SK-N-MC (cell line): ENCODE measurements around the gene CXADR.
A peak's percentile ranks its signal among the peaks of the same experiment; 100 is the strongest.

Experiments
- DNase-seq: peaks from one replicate; pipeline ENCODE4 v3.0.0-alpha.2; 2011; ENCODE audit warnings: low read depth, low spot score
- H3K27ac ChIP-seq: fragments of 200-600 bp; sonication (generic); 2 replicates; pipeline ENCODE4 v1.5.1; 2016; ENCODE audit warnings: mixed run types
- H3K36me3 ChIP-seq: fragments of 200-600 bp; sonication (generic); 2 replicates; pipeline ENCODE4 v1.6.1; 2017; ENCODE audit warnings: antibody characterized with exemption, low read length, mixed read lengths; ENCODE audit not compliant: insufficient read depth
- H3K4me3 ChIP-seq: fragments of 200-600 bp; sonication (generic); 2 replicates; pipeline ENCODE4 v1.5.1; 2016
- H3K9ac ChIP-seq: fragments of 200-600 bp; sonication (generic); 2 replicates; pipeline ENCODE4 v1.8.0; 2017; ENCODE audit warnings: mixed run types, mixed read lengths; ENCODE audit not compliant: insufficient read length
- H3K9me3 ChIP-seq: fragments of 200-600 bp; sonication (generic); 2 replicates; pipeline ENCODE4 v1.6.1; 2017; ENCODE audit warnings: low read depth, mild to moderate bottlenecking, antibody characterized with exemption, low read length, moderate library complexity, mixed read lengths
- EZH2 ChIP-seq: fragments of 200-600 bp; sonication (generic); IDR thresholded peaks from one replicate; pipeline ENCODE4 v1.6.1; 2017; ENCODE audit warnings: antibody characterized with exemption
- FOXP2 ChIP-seq: optimal IDR thresholded peaks from 2 replicates; pipeline ENCODE3; 2011; ENCODE audit warnings: mild to moderate bottlenecking, moderate library complexity; ENCODE audit not compliant: insufficient read depth; ENCODE audit errors: extremely low read length, control extremely low read depth
- POLR2AphosphoS5 ChIP-seq: IDR thresholded peaks from 2 replicates; pipeline ENCODE4 v1.6.1; 2012; ENCODE audit warnings: mild to moderate bottlenecking, low read depth, low read length, borderline replicate concordance

The CXADR gene

DNA sequence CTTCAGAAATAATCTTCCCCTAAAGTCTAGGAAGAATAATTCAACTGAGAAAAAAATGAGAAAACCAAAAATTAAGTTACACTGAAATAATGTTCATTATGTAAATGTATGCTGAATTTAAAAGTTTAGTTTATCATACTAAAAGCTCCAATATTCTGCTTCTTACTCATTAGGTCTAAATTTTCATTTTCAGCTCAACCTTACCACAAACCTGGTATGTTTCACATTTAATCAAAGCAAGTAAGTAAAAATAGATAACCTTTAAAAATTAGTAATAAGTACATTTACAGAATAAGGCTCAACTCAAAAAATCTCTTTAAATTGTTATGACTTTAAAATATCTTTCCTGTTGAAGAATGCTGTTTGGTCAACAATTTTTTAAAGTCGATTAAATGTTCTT, 84.8 kb downstream of the CXADR start:
- Histone ChIP-seq H3K36me3 (peaks cover 97% of the 10 kb centered on the region), H3K9me3 (no peaks in the 10 kb centered on the region), H3K9ac (no peak overlapping the region), H3K27ac (no peak overlapping the region), H3K4me3 (no peak overlapping the region)
- DNase-seq: no peak
- no peak for TF ChIP-seq POLR2AphosphoS5
- TF ChIP-seq EZH2: no peak
- no peak for TF ChIP-seq FOXP2

DNA sequence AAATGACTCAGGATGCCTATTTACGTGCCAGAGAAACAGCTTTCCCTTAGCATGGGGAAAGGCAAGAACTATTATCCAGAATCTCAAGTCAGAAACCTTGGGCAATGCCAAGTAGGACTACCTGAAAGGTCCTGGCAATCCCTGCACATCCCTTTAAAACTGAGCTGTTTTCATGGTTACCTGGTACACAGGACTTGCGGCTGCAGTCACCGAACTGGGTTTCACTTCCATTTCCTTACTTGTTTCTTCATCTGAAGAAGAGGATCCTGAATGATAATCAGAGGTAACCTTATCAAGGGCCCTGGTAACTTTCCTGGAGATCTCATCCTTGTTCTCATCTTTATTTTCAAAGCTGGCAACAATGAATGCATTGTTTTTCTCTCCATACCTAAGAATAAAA, 85.6 kb downstream of the CXADR start:
- peaks cover 97% of the 10 kb centered on the region for H3K36me3 ChIP-seq
- H3K27ac ChIP-seq: no peak overlapping the region
- TF ChIP-seq EZH2 (no peak), POLR2AphosphoS5 (no peak), FOXP2 (no peak)
- no peak overlapping the region for H3K4me3 ChIP-seq
- no peak for DNase-seq
- no peak overlapping the region for H3K9ac ChIP-seq
- no peaks in the 10 kb centered on the region for H3K9me3 ChIP-seq

DNA sequence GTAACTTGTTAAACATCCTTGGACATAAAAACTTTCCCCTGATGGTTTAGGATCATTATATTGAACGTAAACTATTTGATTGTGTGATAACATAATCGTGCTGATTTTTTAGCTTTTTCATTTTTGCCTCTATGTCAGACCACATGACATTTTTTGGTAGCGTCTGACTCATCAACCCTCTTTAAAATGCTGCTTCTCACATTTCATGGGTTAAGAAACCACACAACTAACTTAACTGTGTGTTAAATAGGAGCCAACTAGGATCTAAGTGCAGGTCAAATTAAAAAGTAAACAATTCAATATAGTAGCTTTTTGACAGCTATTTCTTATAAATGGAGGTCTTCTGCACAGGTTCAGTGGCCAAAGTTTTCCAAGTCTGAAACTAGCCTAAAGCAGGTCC, 90.0 kb downstream of the CXADR start:
- H3K9me3 ChIP-seq: no peaks in the 10 kb centered on the region
- no peak for DNase-seq
- no peak overlapping the region for H3K27ac ChIP-seq
- H3K36me3 ChIP-seq: peaks cover 94% of the 10 kb centered on the region
- no peak overlapping the region for H3K4me3 ChIP-seq
- no peak for TF ChIP-seq POLR2AphosphoS5
- TF ChIP-seq EZH2: no peak
- no peak for TF ChIP-seq FOXP2
- no peak overlapping the region for H3K9ac ChIP-seq

DNA sequence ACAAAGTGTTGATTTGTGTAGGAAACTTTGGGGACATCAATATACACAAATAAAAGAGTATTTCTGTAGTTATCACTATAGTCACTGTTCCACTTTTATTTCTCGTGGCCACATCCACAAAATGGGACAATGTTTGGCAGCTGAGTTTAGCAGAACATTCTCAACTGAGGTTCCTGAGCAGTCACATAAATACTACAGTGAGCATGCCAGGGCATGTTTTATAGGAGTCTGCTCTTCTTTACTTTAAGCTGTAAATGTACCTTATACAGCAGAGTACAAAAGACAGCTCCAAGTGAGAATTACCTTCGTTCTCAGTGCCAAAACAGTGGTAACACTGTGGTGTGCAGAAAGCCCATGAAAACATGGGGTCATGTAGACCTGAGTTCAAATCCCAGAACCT, 94.8 kb downstream of the CXADR start:
- no peak for DNase-seq
- Histone ChIP-seq H3K9ac (no peak overlapping the region), H3K27ac (no peak overlapping the region), H3K4me3 (no peak overlapping the region), H3K9me3 (no peaks in the 10 kb centered on the region), H3K36me3 (peaks cover 81% of the 10 kb centered on the region)
- TF ChIP-seq FOXP2: no peak
- no peak for TF ChIP-seq POLR2AphosphoS5
- no peak for TF ChIP-seq EZH2

DNA sequence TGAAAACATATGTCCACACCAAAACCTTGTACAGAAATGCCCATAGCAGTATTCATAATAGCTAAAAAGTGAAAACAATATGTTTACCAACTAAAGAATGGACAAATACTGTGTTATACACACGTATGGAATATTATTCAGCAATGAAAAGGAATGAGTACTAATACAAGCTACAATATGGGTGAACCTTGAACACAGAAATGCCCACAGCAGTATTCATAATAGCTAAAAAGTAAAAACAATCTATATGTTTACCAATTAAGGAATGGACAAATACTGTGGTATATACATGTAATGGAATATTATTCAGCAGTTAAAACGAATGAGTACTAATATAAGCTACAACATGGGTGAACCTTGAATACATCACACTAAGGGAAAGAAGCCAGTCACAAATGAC, 96.8 kb downstream of the CXADR start:
- no peak for DNase-seq
- H3K4me3 ChIP-seq: no peak overlapping the region
- TF ChIP-seq EZH2: no peak
- no peak for TF ChIP-seq POLR2AphosphoS5
- no peak for TF ChIP-seq FOXP2
- H3K9ac ChIP-seq: no peak overlapping the region
- H3K27ac ChIP-seq: no peak overlapping the region
- H3K9me3 ChIP-seq: no peaks in the 10 kb centered on the region
- peaks cover 61% of the 10 kb centered on the region for H3K36me3 ChIP-seq

DNA sequence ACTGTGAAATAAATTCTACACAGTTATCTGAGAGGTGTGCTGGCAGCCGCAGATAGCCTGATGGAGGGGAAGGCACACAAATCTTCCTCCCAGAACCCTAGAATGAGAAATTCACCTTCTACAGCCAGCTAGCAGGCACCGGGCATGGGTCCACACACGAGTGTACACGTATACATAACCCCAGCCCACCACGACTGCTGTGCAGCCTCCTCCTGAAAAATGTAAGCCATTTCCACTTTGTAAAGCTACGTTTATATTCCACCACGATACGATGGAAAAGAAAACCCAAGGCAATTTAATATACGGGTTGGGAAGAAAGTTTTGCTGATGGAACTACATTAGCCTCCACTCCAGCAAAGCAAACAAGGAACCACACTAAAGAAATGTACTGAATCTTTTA, 98.1 kb downstream of the CXADR start:
- Histone ChIP-seq H3K4me3 (peak overlapping the region; percentile 100), H3K27ac (peak overlapping the region; percentile 92), H3K9ac (peak overlapping the region; percentile 97), H3K36me3 (peaks cover 50% of the 10 kb centered on the region), H3K9me3 (no peaks in the 10 kb centered on the region)
- TF ChIP-seq EZH2 (no peak), FOXP2 (no peak)
- DNase-seq: no peak

DNA sequence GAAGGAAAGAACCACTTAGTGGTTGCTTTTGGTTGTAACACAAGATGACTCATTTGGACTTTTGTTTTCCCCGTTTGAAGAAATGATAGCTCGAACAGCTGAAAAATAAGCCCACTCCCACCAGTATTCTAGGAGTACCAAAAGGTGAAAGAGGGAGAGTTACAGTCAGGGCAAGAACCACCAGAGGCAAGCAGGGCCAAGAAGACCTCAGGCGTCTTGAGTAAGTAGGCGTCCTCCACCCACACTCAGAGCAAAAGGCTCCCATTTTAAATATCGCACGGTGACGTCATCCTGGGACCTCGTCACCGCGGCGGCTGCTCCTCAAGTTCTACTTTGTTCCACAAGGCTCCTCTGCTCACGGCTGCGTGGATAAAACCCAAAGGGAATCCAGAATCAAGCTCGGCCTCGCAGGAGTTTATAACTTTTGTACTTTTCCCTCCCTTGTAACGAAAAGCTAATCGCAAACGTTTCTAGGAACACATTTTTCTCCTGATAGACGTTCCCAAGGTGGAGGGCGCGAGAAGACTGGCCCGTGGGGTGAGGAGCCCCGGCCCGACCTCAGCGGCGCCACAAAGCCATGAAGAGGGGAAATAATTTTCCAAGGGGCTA, 98.7 kb downstream of the CXADR start:
- Histone ChIP-seq H3K36me3 (peaks cover 45% of the 10 kb centered on the region), H3K27ac (peak overlapping the region; percentile 92), H3K9ac (peak overlapping the region; percentile 97), H3K4me3 (peak overlapping the region; percentile 100), H3K9me3 (no peaks in the 10 kb centered on the region)
- peak; percentile 68 for DNase-seq
- peak; percentile 58 for TF ChIP-seq POLR2AphosphoS5
- no peak for TF ChIP-seq EZH2
- TF ChIP-seq FOXP2: no peak

DNA sequence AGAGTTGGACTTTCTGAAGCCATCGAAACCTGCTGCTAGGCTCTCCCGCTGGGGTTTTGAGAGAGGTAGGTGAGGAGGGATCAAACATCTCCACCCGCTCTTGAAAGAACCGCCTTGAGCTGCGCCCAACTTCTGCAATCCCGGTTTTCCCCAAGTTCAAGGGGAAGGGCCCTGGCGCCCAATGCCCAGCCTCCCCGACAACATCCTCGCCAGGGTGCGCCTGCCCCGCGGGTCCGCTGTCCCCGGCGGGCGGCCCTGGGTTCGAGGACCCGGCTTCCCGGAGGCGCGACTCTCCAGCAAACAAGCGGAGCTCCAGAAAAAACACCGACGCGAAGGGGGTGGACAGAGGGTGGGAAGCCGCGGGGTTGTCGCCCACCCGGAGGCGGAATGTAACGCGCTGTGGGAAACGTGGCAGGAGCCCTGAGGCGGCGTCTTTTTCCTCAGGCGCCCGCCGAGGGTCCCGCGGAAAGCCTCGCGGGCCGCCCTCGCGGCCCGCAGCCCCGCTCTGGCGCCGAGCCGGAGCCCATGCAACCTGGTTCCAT, 99.3 kb downstream of the CXADR start:
- Histone ChIP-seq H3K9me3 (no peaks in the 10 kb centered on the region), H3K9ac (peak overlapping the region; percentile 97), H3K36me3 (peaks cover 39% of the 10 kb centered on the region), H3K4me3 (peak overlapping the region; percentile 100), H3K27ac (peak overlapping the region; percentile 92)
- DNase-seq: no peak
- TF ChIP-seq FOXP2 (no peak), EZH2 (no peak), POLR2AphosphoS5 (no peak)
